Hematopoietic multipotent progenitor cell treated with erythropoietin and hydrocortisone succinate and interleukin-3 and kit ligand, for 17 days (in vitro differentiated cells): Measurements from ENCODE around the gene ESR2.
"Not testable (repeated sequence)": the region's sequence is repeated elsewhere in the genome, so short reads cannot be mapped to it uniquely, and the experiment has no call there.

Source experiments
- DNase-seq: peaks from one replicate; pipeline ENCODE4 v3.0.0-alpha.2; 2015; ENCODE audit warnings: low spot score

Gene ESR2

GRCh38 chr14:64293976-64294671 is at the start of gene ESR2:
Gene ESR2, minus strand, starts transcription at chr14:64294371. Its CDS starts 11,386 bp downstream, at chr14:64282985.
- no peak for DNase-seq

DNA sequence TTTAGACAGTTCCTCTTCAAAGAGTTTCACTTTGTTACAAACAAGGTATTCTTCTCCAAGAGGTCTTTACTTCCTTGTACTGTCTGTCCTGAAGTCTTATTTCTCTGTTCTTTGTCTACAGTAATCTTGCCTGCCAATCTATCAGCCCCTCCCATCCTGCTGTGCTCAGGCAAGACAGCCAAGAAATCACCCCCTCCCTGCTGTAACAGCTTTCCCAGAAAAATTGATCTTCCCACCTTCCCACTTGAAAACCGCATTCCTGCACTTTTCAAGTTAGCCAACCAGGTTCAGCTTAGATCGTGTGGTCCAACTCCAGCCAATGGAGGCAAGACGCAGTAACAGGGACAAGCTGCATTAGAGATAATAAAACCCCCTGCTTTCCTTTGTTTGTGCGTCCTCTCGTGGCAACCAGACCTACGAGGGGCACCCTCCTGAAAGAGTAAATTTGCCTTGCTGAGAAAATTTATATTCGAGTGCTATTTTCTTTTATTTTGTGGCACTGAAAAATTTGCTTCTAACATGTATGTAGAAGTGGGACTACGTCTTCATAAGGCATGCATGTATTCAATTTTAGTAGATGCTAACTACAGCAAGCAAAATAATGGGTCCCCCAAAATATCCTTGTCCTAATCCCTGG is 46.5 kb upstream of the ESR2 start:
- DNase-seq: no peak

- DNase-seq: no peak
These were observed 44.6 kb upstream of the ESR2 start for GRCh38 chr14:64338616-64339316.

DNA sequence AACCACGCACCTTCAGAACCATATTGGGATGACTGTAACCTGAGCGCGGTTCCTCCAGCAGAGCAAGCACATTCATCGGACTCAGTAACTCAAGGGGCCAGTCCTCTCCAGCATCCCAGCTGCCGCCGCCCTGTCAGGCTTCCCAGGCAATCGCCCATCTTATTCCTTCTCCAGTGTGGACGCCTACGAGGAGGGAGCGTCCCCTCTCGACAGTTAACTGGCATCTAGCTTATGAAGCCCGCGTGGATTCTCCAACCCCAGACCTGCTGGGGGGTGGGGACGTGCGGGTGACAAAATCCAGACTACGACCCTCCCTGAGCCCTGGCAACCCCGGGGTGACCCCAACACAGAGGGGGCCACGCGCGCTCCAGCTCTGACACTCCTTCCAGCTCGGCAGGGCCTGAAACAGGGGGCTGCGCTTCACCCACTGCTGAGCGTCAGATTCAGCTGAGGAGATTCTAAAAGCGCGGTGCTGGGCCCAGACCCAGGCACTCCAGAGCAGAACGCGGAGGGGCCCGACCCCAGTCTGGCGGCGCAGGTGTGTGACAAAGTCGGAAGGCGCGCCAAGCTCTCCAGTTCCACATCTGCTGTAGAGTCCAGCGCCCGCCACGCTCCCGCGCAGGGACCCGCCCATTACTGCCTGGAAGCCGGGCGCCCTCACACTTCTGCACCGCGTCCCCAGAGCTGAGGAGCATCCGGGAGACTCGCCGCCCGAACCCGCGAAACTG is 43.9 kb upstream of the ESR2 start:
- no peak for DNase-seq

GRCh38 chr14:64329149-64329548 is 35.0 kb upstream of the ESR2 start:
- no peak for DNase-seq

- DNase-seq: no peak
These were observed 32.3 kb upstream of the ESR2 start for GRCh38 chr14:64326502-64326901.

GRCh38 chr14:64324895-64325294 is 30.7 kb upstream of the ESR2 start:
- no peak for DNase-seq

DNA sequence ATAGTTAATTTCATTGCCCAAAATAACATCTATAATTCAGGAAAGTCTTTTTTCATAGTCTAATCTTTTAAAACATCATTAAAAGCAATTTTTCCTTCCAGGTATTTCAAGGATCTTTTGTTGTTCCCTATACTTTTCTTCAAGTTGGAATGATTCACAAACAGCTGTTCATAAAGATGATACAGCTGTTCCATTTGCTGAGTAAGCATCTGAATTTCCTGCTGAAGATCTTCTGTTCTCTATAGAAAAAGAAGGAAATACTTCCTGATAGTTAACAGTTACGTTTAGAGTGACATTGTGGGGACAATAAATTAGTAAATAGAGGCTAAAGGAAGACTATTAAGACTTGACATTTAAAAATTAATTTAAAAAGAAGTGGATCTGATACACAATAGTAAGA is 30.3 kb upstream of the ESR2 start:
- no peak for DNase-seq

DNA sequence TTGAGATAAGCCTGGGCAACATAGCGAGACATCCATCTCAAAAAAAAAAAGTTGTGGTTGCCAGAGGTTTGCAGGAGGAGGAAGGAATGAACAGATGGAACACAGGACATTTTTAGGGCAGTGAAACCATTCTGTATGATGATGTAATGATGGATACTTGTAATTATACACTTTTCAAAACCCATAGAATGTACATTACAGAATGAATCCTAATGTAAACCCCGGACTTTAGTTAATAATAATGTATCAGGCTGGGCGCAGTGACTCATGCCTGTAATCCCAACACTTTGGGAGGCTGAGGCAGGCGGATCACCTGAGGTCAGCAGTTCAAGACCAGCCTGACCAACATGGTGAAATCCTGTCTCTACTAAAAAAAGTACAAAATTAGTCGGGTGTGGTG is 26.2 kb upstream of the ESR2 start:
- not testable (repeated sequence) for DNase-seq

GRCh38 chr14:64318695-64319094 is 24.5 kb upstream of the ESR2 start:
- DNase-seq: not testable (repeated sequence)

- DNase-seq: peak; percentile 43
These were observed 9.3 kb upstream of the ESR2 start for GRCh38 chr14:64303471-64303917.

DNA sequence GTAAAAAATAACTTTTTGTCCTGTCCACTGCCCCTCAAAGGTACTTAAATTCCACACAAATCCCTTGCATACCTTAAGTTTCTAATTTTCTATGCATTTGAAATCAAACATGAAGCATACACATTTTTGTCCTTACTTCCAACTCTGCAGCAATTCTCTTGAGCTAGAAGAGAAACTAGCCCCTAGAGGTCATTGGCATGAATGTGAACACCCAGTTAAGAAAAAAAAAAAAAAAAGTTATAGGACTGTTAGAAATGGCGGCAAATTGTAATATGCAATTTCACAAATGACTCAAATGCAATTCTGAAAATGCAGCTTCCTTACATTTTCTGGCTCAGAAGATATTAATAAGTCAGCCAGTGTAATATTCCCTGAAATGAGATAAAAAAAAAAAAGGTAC is 4.6 kb upstream of the ESR2 start:
- no peak for DNase-seq

- no peak for DNase-seq
These were observed 2.4 kb upstream of the ESR2 start for GRCh38 chr14:64296561-64296960.

GRCh38 chr14:64294672-64295413 is 672 bp upstream of the ESR2 start:
- peak; percentile 39 for DNase-seq

DNA sequence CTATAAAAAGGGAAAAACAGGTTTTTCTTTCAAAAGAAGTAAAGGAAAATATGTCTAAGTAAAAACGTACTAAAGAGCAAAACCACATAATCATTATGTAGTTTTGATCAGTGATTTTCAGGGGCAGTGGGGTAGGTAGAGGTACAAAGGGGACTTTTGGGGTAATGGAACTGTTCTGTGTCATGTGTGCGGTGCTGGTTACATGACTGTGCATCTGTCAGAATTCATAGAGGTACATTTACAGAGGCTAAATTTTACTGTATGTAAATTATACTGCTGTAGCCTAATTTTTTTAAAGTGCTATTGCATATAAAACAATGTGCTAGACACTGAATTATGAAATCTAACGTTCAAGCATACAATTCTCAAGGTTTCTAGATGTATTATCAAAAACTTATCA is 2.0 kb downstream of the ESR2 start:
- DNase-seq: no peak

GRCh38 chr14:64289571-64289970 is 4.6 kb downstream of the ESR2 start:
- no peak for DNase-seq

DNA sequence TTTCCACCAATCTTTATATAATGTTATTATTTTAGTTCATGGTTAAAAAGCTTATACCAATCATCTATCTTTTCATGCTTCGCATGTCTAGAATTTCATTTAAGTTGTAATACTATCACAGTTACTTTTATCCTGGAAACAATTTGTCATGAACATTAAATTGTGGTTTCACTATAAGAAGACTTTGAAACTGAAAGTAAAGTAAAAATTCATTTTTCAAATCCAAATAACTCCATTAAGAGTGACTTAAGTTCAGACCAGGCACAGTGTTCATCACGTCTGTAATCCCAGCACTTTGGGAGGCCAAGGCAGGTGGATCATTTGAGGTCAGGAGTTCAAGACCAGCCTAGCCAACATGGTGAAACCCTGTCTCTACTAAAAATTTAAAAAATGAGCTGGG is 12.4 kb downstream of the ESR2 start:
- DNase-seq: no peak

DNA sequence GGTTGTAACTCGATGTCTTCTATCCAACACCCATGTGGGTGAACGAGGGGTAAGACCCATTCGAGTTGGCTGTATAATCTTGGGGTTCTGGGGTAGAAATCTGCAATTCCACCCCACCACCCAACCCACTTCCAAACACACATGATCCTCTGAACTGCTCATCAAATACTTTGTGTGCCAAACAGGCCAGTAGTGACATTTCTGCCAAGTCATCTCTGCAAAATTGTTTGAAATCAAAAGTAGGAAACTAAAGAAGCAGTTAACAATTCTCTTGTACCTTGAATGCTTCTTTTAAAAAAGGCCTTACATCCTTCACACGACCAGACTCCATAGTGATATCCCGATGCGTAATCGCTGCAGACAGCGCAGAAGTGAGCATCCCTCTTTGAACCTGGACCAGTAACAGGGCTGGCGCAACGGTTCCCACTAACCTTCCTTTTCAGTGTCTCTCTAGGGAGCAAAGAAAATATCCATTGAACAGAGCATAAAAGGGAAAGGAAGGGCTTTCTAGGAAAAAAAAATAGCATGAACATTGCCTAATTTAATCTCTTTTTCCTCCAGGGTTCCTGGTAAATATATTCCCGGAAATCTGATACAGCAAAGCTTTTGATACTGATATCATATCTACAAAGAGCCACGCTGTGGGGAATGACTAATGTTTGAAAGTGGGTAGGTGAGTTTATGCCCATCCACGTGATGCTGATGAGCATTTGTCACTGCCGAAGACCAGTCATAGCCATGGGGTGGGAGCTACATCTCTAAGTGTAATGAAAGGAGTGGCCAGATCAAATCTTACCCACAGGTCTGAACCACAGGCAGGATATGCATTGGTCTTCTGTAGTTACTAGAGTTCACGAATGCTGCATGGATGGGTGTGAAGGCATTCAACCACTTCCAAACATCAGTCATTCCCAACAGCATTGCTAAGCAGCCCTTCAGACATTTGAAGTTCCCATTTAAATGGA is 14.2 kb downstream of the ESR2 start:
- no peak for DNase-seq

- no peak for DNase-seq
These were observed 15.7 kb downstream of the ESR2 start for GRCh38 chr14:64278458-64278857.

- DNase-seq: no peak
These were observed 22.2 kb downstream of the ESR2 start for GRCh38 chr14:64272019-64272418.

- no peak for DNase-seq
These were observed 27.9 kb downstream of the ESR2 start for GRCh38 chr14:64266239-64266638.
